ENCODE results near the gene CTPS2.

Gene CTPS2

DNA sequence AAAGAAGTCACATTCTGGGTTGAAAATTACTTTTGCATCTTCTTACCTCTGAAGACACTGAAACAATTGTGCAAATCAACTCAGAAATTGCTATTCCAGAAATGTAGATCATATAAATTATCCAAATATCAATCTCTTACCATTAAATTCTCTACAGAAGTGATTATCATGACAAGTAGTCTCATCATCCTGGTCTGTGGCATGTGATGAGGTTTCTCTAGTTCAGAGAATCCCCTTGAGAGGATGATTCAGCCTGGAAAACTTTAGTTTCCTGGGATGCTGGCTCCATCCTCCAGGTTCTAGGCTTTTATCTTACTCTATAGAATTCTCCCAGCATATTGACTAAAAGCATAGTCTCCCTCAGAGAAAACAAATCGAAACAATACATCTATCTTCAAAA is 138.7 kb downstream of the CTPS2 start:
- TF ChIP-seq SIN3A (IDR thresholded peaks at IDR 0.05; ENCODE audit: borderline replicate concordance, insufficient read depth, low read length) (no peak), FOXP2 (optimal IDR thresholded peaks at IDR 0.05; ENCODE audit: borderline replicate concordance, extremely low read depth, extremely low read length, insufficient read depth) (no peak), TAF1 (IDR thresholded peaks at IDR 0.05; ENCODE audit: borderline replicate concordance, insufficient read depth, low read length) (no peak), POLR2AphosphoS5 (IDR thresholded peaks at IDR 0.05; ENCODE audit: low read depth, low read length) (no peak)
- TF ChIP-seq, protein P1, sequence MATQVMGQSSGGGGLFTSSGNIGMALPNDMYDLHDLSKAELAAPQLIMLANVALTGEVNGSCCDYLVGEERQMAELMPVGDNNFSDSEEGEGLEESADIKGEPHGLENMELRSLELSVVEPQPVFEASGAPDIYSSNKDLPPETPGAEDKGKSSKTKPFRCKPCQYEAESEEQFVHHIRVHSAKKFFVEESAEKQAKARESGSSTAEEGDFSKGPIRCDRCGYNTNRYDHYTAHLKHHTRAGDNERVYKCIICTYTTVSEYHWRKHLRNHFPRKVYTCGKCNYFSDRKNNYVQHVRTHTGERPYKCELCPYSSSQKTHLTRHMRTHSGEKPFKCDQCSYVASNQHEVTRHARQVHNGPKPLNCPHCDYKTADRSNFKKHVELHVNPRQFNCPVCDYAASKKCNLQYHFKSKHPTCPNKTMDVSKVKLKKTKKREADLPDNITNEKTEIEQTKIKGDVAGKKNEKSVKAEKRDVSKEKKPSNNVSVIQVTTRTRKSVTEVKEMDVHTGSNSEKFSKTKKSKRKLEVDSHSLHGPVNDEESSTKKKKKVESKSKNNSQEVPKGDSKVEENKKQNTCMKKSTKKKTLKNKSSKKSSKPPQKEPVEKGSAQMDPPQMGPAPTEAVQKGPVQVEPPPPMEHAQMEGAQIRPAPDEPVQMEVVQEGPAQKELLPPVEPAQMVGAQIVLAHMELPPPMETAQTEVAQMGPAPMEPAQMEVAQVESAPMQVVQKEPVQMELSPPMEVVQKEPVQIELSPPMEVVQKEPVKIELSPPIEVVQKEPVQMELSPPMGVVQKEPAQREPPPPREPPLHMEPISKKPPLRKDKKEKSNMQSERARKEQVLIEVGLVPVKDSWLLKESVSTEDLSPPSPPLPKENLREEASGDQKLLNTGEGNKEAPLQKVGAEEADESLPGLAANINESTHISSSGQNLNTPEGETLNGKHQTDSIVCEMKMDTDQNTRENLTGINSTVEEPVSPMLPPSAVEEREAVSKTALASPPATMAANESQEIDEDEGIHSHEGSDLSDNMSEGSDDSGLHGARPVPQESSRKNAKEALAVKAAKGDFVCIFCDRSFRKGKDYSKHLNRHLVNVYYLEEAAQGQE (IDR thresholded peaks at IDR 0.05; ENCODE audit: insufficient read depth in 1 of 2, low read depth in 2 of 2, low read length in 2 of 2), result no peak

DNA sequence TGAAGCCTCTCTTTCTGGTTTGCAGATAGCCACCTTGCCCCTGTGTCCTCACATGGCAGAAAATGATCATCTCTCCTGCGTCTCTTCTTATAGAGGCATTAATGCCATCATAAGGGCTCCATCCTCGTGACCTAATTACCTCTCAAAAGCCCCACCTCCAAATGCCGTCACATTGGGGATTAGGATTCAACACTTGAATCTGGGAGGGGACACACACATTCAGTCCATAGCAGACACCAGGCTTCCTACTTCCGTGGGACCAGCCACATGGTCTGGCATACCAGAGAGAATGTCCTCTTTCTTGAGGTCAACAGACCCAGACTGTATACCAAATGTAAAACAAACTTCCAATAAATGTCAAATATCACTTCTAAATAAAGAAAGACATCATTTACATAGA is 144.8 kb downstream of the CTPS2 start:
- TF ChIP-seq FOXP2 (optimal IDR thresholded peaks at IDR 0.05; ENCODE audit: borderline replicate concordance, extremely low read depth, extremely low read length, insufficient read depth) (no peak), SIN3A (IDR thresholded peaks at IDR 0.05; ENCODE audit: borderline replicate concordance, insufficient read depth, low read length) (no peak), POLR2AphosphoS5 (IDR thresholded peaks at IDR 0.05; ENCODE audit: low read depth, low read length) (no peak)

DNA sequence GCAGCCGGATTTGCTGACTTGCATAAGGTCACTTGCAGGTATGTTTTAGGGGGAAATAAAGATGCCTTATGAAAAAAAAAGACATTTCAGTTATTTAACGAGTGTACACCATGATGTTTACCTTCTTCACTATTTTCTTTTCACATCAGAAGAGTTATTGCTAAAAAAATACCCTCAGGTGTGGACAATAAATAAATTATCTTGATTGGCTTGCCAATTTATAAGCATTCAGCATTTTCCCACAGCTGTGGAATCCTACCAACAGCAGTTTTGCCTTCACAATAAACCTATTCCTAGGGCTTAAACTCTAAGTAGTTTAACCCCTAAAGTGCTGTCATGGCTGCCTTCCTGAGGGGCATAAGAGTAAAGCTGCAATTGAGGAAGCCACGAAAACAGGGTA is 145.9 kb downstream of the CTPS2 start:
- TF ChIP-seq, protein P1 (IDR thresholded peaks at IDR 0.05; ENCODE audit: insufficient read depth in 1 of 2, low read depth in 2 of 2, low read length in 2 of 2), result no peak
- TF ChIP-seq SIN3A (IDR thresholded peaks at IDR 0.05; ENCODE audit: borderline replicate concordance, insufficient read depth, low read length) (no peak), POLR2AphosphoS5 (IDR thresholded peaks at IDR 0.05; ENCODE audit: low read depth, low read length) (no peak), FOXP2 (optimal IDR thresholded peaks at IDR 0.05; ENCODE audit: borderline replicate concordance, extremely low read depth, extremely low read length, insufficient read depth) (no peak), TAF1 (IDR thresholded peaks at IDR 0.05; ENCODE audit: borderline replicate concordance, insufficient read depth, low read length) (no peak)

DNA sequence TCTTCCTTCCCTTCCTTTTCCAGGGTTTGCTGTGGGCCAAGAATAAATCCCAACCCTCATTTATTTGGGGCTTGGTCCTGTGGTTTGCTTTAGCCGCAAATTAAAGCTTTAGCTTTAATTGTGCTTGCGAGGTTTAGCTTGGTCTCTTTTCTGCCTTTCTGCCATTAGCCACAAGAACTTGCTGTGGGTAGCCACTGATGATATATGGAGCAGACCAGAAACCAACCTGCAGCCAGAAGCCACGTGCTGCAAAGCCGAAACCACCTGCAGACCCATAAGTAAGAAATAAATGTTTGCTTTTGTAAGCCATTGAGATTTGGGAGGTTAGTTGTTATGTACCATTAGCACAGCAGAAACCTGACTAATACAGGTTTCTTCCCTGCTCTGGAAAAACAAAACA is 152.3 kb downstream of the CTPS2 start:
- TF ChIP-seq TAF1 (IDR thresholded peaks at IDR 0.05; ENCODE audit: borderline replicate concordance, insufficient read depth, low read length) (no peak), FOXP2 (optimal IDR thresholded peaks at IDR 0.05; ENCODE audit: borderline replicate concordance, extremely low read depth, extremely low read length, insufficient read depth) (no peak), SIN3A (IDR thresholded peaks at IDR 0.05; ENCODE audit: borderline replicate concordance, insufficient read depth, low read length) (no peak), POLR2AphosphoS5 (IDR thresholded peaks at IDR 0.05; ENCODE audit: low read depth, low read length) (no peak)
- TF ChIP-seq, protein P1 (IDR thresholded peaks at IDR 0.05; ENCODE audit: insufficient read depth in 1 of 2, low read depth in 2 of 2, low read length in 2 of 2), result no peak

DNA sequence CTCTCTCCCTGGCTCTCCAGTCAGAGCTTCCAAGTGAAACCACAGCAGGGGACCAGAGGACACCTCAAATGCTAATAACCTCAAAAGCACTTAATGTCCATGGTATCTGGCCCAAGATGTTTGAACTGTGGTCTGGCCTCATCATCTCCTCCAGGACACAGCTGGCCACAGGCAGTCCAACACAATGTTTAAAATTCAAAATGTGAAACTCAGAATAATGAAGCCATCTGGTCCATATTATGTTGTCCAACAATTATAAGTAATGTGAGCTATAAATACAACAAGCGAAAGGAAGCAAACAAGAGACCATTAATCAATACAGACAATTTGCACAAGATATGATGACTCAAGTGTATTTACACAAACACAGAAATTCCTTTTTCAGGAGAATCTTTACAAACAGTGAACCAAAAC is 153.3 kb downstream of the CTPS2 start:
- TF ChIP-seq SIN3A (IDR thresholded peaks at IDR 0.05; ENCODE audit: borderline replicate concordance, insufficient read depth, low read length), result no peak
- no peak for TF ChIP-seq TAF1 (IDR thresholded peaks at IDR 0.05; ENCODE audit: borderline replicate concordance, insufficient read depth, low read length)
- no peak for TF ChIP-seq POLR2AphosphoS5 (IDR thresholded peaks at IDR 0.05; ENCODE audit: low read depth, low read length)
- TF ChIP-seq, protein P1 (IDR thresholded peaks at IDR 0.05; ENCODE audit: insufficient read depth in 1 of 2, low read depth in 2 of 2, low read length in 2 of 2), result no peak
- no peak for TF ChIP-seq FOXP2 (optimal IDR thresholded peaks at IDR 0.05; ENCODE audit: borderline replicate concordance, extremely low read depth, extremely low read length, insufficient read depth)

Measured in PFSK-1 (cell line).